Activated CD4-positive, alpha-beta T cell treated with anti-CD3 and anti-CD28 coated beads for 36 hours (primary cell): ENCODE data around the gene ANAPC2. TPM values are rescaled to one million over a fixed set of nuclear protein-coding genes. Genes with fewer than 3 reads are reported as not detected.
A peak's percentile ranks its signal among the peaks of the same experiment; 100 is the strongest.

ENCODE experiments used
- ATAC-seq: fragments of 200-7000 bp; cut with Tn5 transposase; one replicate; pipeline ENCODE4 v1.10.0; 2021; ENCODE audit warnings: mild to moderate bottlenecking, moderate library complexity
- CTCF ChIA-PET: fragments of 350-600 bp; sonication (Branson Sonifier 250); formaldehyde crosslinking; loops from one replicate; lab custom pipeline; 2021; ENCODE audit warnings: antibody characterized with exemption; lab: Charles Lee
- POLR2A ChIA-PET: fragments of 350-600 bp; sonication (Branson Sonifier 250); formaldehyde crosslinking; loops from one replicate; lab custom pipeline; 2021; ENCODE audit warnings: antibody characterized with exemption, inconsistent platforms; lab: Charles Lee
- DNase-seq: peaks from one replicate; pipeline ENCODE4 v3.0.0-alpha.2; 2020
- H3K27ac Mint-ChIP-seq: one replicate; pipeline ENCODE4 v1.8.0; 2021; ENCODE audit warnings: mixed read lengths
- H3K27me3 Mint-ChIP-seq: one replicate; pipeline ENCODE4 v1.8.0; 2021; ENCODE audit warnings: mixed read lengths
- H3K36me3 Mint-ChIP-seq: one replicate; pipeline ENCODE4 v1.8.0; 2021; ENCODE audit warnings: low read depth, mixed read lengths
- H3K4me1 Mint-ChIP-seq: one replicate; pipeline ENCODE4 v1.8.0; 2021; ENCODE audit warnings: mixed read lengths
- H3K4me3 Mint-ChIP-seq: one replicate; pipeline ENCODE4 v1.8.0; 2021; ENCODE audit warnings: mild to moderate bottlenecking, moderate library complexity, mixed read lengths
- H3K9me3 Mint-ChIP-seq: one replicate; pipeline ENCODE4 v1.8.0; 2021; ENCODE audit warnings: low read depth, mixed read lengths
- intact Hi-C, 2 experiments: fragments of 100-400 bp; cut with DNase I in 1 of 2; cut with micrococcal nuclease in 1 of 2; formaldehyde crosslinking; loops; one replicate each; pipeline versions ENCODE4 v1.14.2 to v1.15.1; 2022 to 2024; cut with DNase I, micrococcal nuclease
- microRNA-seq: library from miRNA; unstranded; fragments of <30 nt; microRNA quantifications from one replicate; pipeline ENCODE4 v1.2.0, GENCODE V29; 2021; ENCODE audit warnings: borderline replicate concordance
- total RNA-seq, 2 experiments: library from RNA; stranded (reverse); gene quantifications; one replicate each; pipeline ENCODE4 v1.2.3, GENCODE V29; 2021

Gene ANAPC2
- total RNA-seq, 2 experiments from 2014 or later, result 30.8 to 38.4 TPM

DNA sequence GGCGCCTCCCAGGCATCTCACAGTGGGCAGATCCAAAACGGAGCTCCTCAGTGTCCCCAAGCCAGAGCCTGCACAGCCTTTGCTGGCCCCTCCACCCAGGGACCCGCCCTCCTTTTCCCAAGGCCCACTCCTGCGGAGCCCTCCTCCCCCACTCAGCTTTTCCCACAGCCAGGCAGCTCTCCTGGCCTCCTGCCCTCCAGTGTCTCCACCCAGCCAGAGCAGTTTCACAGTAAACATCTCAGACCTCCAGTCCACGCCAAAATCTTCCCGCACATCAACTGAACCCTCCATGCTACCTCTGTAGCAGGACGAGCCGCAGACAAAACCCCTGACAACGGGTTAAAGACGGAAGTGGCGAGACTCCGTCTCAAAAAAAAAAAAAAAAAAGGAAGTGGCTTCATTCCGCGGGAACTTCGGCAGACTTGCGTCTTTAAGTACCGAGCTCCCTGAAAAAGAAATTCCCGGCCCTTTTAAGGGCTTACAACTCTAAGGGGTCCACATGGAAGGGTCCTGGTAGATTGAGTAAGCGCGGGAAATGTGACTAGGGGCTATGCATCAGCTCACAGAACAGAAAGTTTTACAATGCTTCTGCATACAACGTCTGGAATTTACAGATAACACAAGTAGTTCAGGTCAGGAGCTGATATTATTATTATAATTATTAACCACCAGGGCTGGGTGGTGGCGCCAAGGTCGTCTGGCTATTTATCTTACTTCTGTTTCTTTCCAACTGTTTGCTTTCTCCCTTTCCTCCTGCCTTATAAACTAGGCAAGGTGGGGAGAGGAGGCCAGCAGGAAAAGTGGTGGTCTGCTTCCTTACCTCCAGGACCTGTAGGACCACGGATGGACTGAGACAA, 60.8 kb downstream of the ANAPC2 start:
- ATAC-seq (no peak), DNase-seq (peak; percentile 56)
- ChIA-PET POLR2A (interaction anchor here (0.8 kb wide), 2 partner anchors 32 to 109 kb away, joined by 3 read pairs; no protein-coding TSS in a partner anchor), CTCF (interaction anchor here (0.7 to 2.0 kb wide), 8 partner anchors 32 to 109 kb away, joined by 3 to 13 read pairs (median 4); partner anchors contain the start of genes MAN1B1 and RNF224)
- no peaks in the 10 kb centered on the region for H3K9me3 Mint-ChIP-seq
- H3K27ac Mint-ChIP-seq, result peak overlapping the region; percentile 96
- peaks cover 24% of the 10 kb centered on the region for H3K4me1 Mint-ChIP-seq
- no peaks in the 10 kb centered on the region for H3K27me3 Mint-ChIP-seq
- peak overlapping the region; percentile 89 for H3K4me3 Mint-ChIP-seq
- intact Hi-C loops, result loop anchor here (2.0 to 5.0 kb wide), 4 partner anchors 40 to 295 kb away; partner anchors contain the start of genes ANAPC2 (in 1 of the 2), EXD3 (in 1 of the 2), MAN1B1 (in 1 of the 2) and NOXA1 (in 1 of the 2)
- peaks cover 11% of the 10 kb centered on the region for H3K36me3 Mint-ChIP-seq

DNA sequence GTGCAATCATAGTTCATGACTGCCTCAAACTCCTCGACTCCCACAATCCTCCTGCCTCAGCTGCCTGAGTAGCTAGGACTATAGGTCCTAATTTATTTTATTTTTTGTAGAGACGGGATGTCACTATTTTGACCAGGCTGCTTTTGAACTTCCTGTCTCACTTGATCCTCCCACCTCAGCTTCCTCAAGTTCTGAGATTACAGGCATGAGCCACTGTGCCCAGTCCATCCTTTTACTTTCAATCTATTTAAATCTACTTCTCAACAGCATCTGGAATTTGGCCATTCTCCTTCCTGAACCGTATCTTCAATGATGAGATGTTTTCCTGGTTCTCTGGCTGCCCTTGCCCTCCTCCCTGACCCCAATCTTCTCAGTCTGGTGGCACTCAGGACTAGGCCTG, 61.6 kb downstream of the ANAPC2 start:
- Mint-ChIP-seq H3K27ac (peak overlapping the region; percentile 96), H3K4me1 (peaks cover 30% of the 10 kb centered on the region), H3K27me3 (no peaks in the 10 kb centered on the region), H3K9me3 (no peaks in the 10 kb centered on the region), H3K36me3 (peaks cover 11% of the 10 kb centered on the region), H3K4me3 (peak overlapping the region; percentile 89)
- ChIA-PET CTCF (interaction anchor here (0.9 to 2.0 kb wide), 5 partner anchors 31 to 100 kb away, joined by 3 to 13 read pairs (median 4); partner anchors contain the start of gene RNF224), POLR2A (no interaction called here)
- intact Hi-C loops, result loop anchor here in 1 of 2 experiments (5.0 kb wide), 1 partner anchor 39 kb away; the partner anchor contains the start of gene MAN1B1
- no peak for DNase-seq
- no peak for ATAC-seq

Small RNA genes lying within 50 kb of the gene (microRNA-seq; reads per million reads assigned to microRNA genes)
- not detected for gene MIR3621

Other genes with a start within 250 kb of the ANAPC2 start
- gene FBXW5, start 243.8 kb downstream of the ANAPC2 start, total RNA-seq, result 10 to 100 TPM; 54.4 to 66.4 TPM
- gene C8G, start 243.3 kb downstream of the ANAPC2 start, total RNA-seq, result under 1 TPM in 1 of 2 experiments, not detected in 1; 0.77 TPM
- gene LCN12, start 236.3 kb downstream of the ANAPC2 start, total RNA-seq, result 1 to 10 TPM; 1.1 to 1.5 TPM
- not detected for gene PTGDS, start 211.1 kb downstream of the ANAPC2 start, total RNA-seq
- gene LCNL1, start 205.6 kb downstream of the ANAPC2 start, total RNA-seq, result not detected
- gene PAXX, start 196.1 kb downstream of the ANAPC2 start, total RNA-seq, result 10 to 100 TPM; 52.7 to 67.1 TPM
- gene CLIC3, start 192.0 kb downstream of the ANAPC2 start, total RNA-seq, result not detected
- gene ABCA2, start 160.3 kb downstream of the ANAPC2 start, total RNA-seq, result 10 to 100 TPM; 20.4 to 23.7 TPM
- gene FUT7, start 156.5 kb downstream of the ANAPC2 start, total RNA-seq, result 1 to 10 TPM; 1.3 to 1.6 TPM
- 10 to 100 TPM; 21.0 to 23.1 TPM for gene NPDC1, start 142.4 kb downstream of the ANAPC2 start, total RNA-seq
- gene ENTPD2, start 134.5 kb downstream of the ANAPC2 start, total RNA-seq, result under 1 TPM in 1 of 2 experiments, not detected in 1; 0.19 TPM
- 1 to 10 TPM; 6.4 to 8.8 TPM for gene SAPCD2, start 118.0 kb downstream of the ANAPC2 start, total RNA-seq
- gene UAP1L1, start 111.0 kb downstream of the ANAPC2 start, total RNA-seq, result 10 to 100 TPM; 12.5 to 14.4 TPM
- gene MAN1B1, start 101.6 kb downstream of the ANAPC2 start, total RNA-seq, result 10 to 100 TPM; 21.6 to 26.7 TPM
- gene DPP7, start 73.8 kb downstream of the ANAPC2 start, total RNA-seq, result 100 to 1,000 TPM; 188 to 204 TPM
- gene GRIN1, start 49.4 kb downstream of the ANAPC2 start, total RNA-seq, result under 1 TPM in 1 of 2 experiments, not detected in 1; 0.14 TPM
- not detected for gene LRRC26, start 18.5 kb downstream of the ANAPC2 start, total RNA-seq
- not detected for gene TMEM210, start 16.5 kb downstream of the ANAPC2 start, total RNA-seq
- gene SSNA1, start 116 bp upstream of the ANAPC2 start, total RNA-seq, result 10 to 100 TPM; 53.6 to 58.6 TPM
- gene TPRN, start 12.2 kb upstream of the ANAPC2 start, total RNA-seq, result 1 to 10 TPM; 5.6 to 5.8 TPM
- 10 to 100 TPM; 25.0 to 30.7 TPM for gene TMEM203, start 17.1 kb upstream of the ANAPC2 start, total RNA-seq
- gene NDOR1, start 17.1 kb upstream of the ANAPC2 start, total RNA-seq, result 10 to 100 TPM; 27.0 to 27.8 TPM
- 1 to 10 TPM; 7.1 to 8.9 TPM for gene RNF208, start 33.7 kb upstream of the ANAPC2 start, total RNA-seq
- gene CYSRT1, start 36.6 kb upstream of the ANAPC2 start, total RNA-seq, result under 1 TPM; 0.23 to 0.42 TPM
- not detected for gene RNF224, start 38.9 kb upstream of the ANAPC2 start, total RNA-seq
- not detected for gene SLC34A3, start 42.3 kb upstream of the ANAPC2 start, total RNA-seq
- gene TUBB4B, start 52.7 kb upstream of the ANAPC2 start, total RNA-seq, result 100 to 1,000 TPM; 264 to 278 TPM
- not detected for gene STPG3, start 62.7 kb upstream of the ANAPC2 start, total RNA-seq
- gene NELFB, start 66.8 kb upstream of the ANAPC2 start, total RNA-seq, result 10 to 100 TPM; 41.4 to 54.1 TPM
- 1 to 10 TPM; 2.6 to 3.4 TPM for gene TOR4A, start 89.2 kb upstream of the ANAPC2 start, total RNA-seq
- gene NRARP, start 113.7 kb upstream of the ANAPC2 start, total RNA-seq, result 1 to 10 TPM; 2.1 TPM
- 1 to 10 TPM; 6.7 to 7.1 TPM for gene EXD3, start 234.6 kb upstream of the ANAPC2 start, total RNA-seq
- 1 to 10 TPM in 1 of 2 experiments, under 1 TPM in 1; 0.97 to 1.7 TPM for gene NOXA1, start 234.8 kb upstream of the ANAPC2 start, total RNA-seq